Naive thymus-derived CD4-positive, alpha-beta T cell (primary cell): ENCODE measurements around the gene BCL11B. TPM values are rescaled to one million over a fixed set of nuclear protein-coding genes. Genes with fewer than 3 reads are reported as not detected.

Source experiments
- ATAC-seq: fragments of 150-1000 bp; cut with Tn5 transposase; 2 replicates; pipeline ENCODE4 v1.10.0; 2021; ENCODE audit warnings: mild to moderate bottlenecking, moderate library complexity
- CTCF ChIA-PET: fragments of 350-600 bp; sonication (Branson Sonifier 250); formaldehyde crosslinking; loops from one replicate; lab custom pipeline; 2021; ENCODE audit warnings: antibody characterized with exemption; lab: Charles Lee
- POLR2A ChIA-PET: fragments of 350-600 bp; sonication (Branson Sonifier 250); formaldehyde crosslinking; loops from one replicate; lab custom pipeline; 2021; ENCODE audit warnings: antibody characterized with exemption, inconsistent platforms; lab: Charles Lee
- DNase-seq, 9 donors: peaks; one replicate each; pipeline versions ENCODE4 v3.0.0 to v3.0.0-alpha.2; 2020 to 2022; ENCODE audit warnings: mixed read lengths in 1 of 9
- H3K27ac ChIP-seq: one replicate; pipeline ENCODE4 v1.7.0; 2013; ENCODE audit warnings: mild to moderate bottlenecking, low read depth, low read length, moderate library complexity
- H3K27me3 ChIP-seq, 2 donors: one replicate each; pipeline ENCODE4 v1.7.0; 2013; ENCODE audit warnings: low read length in 2 of 2, mild to moderate bottlenecking in 2 of 2, moderate library complexity in 2 of 2; ENCODE audit not compliant: control insufficient read depth in 2 of 2, insufficient read depth in 2 of 2
- H3K36me3 ChIP-seq, 3 experiments: 1 replicate in 2 of 3; 2 replicates in 1 of 3; pipeline ENCODE4 v1.7.0; 2013; ENCODE audit warnings: low read length in 3 of 3, mild to moderate bottlenecking in 3 of 3, moderate library complexity in 1 of 3; ENCODE audit not compliant: insufficient read depth in 3 of 3, control insufficient read depth in 2 of 3
- H3K4me1 ChIP-seq, 2 donors: one replicate each; pipeline ENCODE4 v1.7.0; 2013; ENCODE audit warnings: low read length in 2 of 2, mild to moderate bottlenecking in 2 of 2, moderate library complexity in 1 of 2; ENCODE audit not compliant: control insufficient read depth in 2 of 2, insufficient read depth in 2 of 2
- H3K4me3 ChIP-seq: 2 replicates; pipeline ENCODE4 v1.7.0; 2013; ENCODE audit warnings: mild to moderate bottlenecking, low read length
- H3K9me3 ChIP-seq, 3 experiments: 1 replicate in 2 of 3; 2 replicates in 1 of 3; pipeline ENCODE4 v1.7.0; 2013; ENCODE audit warnings: low read length in 3 of 3; ENCODE audit not compliant: control insufficient read depth in 2 of 3
- H3K27ac Mint-ChIP-seq, 9 donors: one replicate each; pipeline ENCODE4 v1.8.0; 2020 to 2022; ENCODE audit warnings: mixed read lengths in 9 of 9, mild to moderate bottlenecking in 8 of 9, moderate library complexity in 5 of 9, inconsistent platforms in 2 of 9
- H3K27me3 Mint-ChIP-seq, 5 donors: one replicate each; pipeline ENCODE4 v1.8.0; 2021 to 2022; ENCODE audit warnings: mixed read lengths in 5 of 5, mild to moderate bottlenecking in 1 of 5
- H3K36me3 Mint-ChIP-seq, 5 donors: one replicate each; pipeline ENCODE4 v1.8.0; 2020 to 2022; ENCODE audit warnings: mixed read lengths in 5 of 5, mild to moderate bottlenecking in 3 of 5, inconsistent platforms in 1 of 5
- H3K4me1 Mint-ChIP-seq, 7 donors: one replicate each; pipeline ENCODE4 v1.8.0; 2020 to 2022; ENCODE audit warnings: mixed read lengths in 7 of 7, mild to moderate bottlenecking in 3 of 7, inconsistent platforms in 1 of 7
- H3K4me3 Mint-ChIP-seq, 10 donors: one replicate each; pipeline ENCODE4 v1.8.0; 2020 to 2022; ENCODE audit warnings: mild to moderate bottlenecking in 10 of 10, mixed read lengths in 10 of 10, moderate library complexity in 6 of 10, inconsistent platforms in 2 of 10
- H3K9me3 Mint-ChIP-seq, 11 donors: one replicate each; pipeline ENCODE4 v1.8.0; 2020 to 2022; ENCODE audit warnings: mixed read lengths in 11 of 11, mild to moderate bottlenecking in 4 of 11, inconsistent platforms in 1 of 11, moderate library complexity in 1 of 11
- intact Hi-C, 2 donors: fragments of 100-400 bp; cut with micrococcal nuclease; formaldehyde crosslinking; loops; one replicate each; pipeline ENCODE4 v1.15.1; 2023
- polyA plus RNA-seq, 2 donors: library from polyadenylated mRNA; unstranded; fragments of 300-500 nt; fragmentation: Illumina TruSeq; gene quantifications; one replicate each; pipeline ENCODE4 v1.2.3, GENCODE V29; 2021
- total RNA-seq, 6 experiments: library from RNA in 5 of 6; stranded (reverse) in 5 of 6; gene quantifications; 1 replicate in 5 of 6; 2 replicates in 1 of 6; pipeline ENCODE4 v1.2.3 and lab custom pipeline; 2021 to 2026

BCL11B gene
- total and polyA plus RNA-seq, 7 experiments from 2014 or later, result 10.9 to 269 (median 145) TPM

- ChIA-PET POLR2A (interaction anchor here (1.0 to 69.0 kb wide), 5 partner anchors 9 to 66 kb away, joined by 4 to 2458 read pairs (median 11); partner anchors contain the start of gene BCL11B), CTCF (interaction anchor here (0.7 to 1.1 kb wide), 3 partner anchors 18 to 1019 kb away, joined by 3 read pairs; no protein-coding TSS in a partner anchor)
- Histone ChIP-seq H3K9me3 (no peaks in the 10 kb centered on the region), H3K36me3 (peaks cover 10 to 82% (median 13%) of the 10 kb centered on the region in 3 experiments), H3K4me3 (peak overlapping the region; percentile 1), H3K4me1 (peaks cover 88 to 100% of the 10 kb centered on the region in 2 donors), H3K27me3 (no peaks in the 10 kb centered on the region), H3K27ac (peak overlapping the region; percentile 85)
- DNase-seq, result no peak
- ATAC-seq, result no peak
- Mint-ChIP-seq H3K9me3 (peaks cover 0 to 11% (median 0%) of the 10 kb centered on the region in 11 donors), H3K36me3 (peaks cover 0 to 50% (median 27%) of the 10 kb centered on the region in 5 donors), H3K27ac (peak overlapping the region in 8 of 9 donors; percentile 92 to 100 (median 98)), H3K4me1 (peaks cover 71 to 100% (median 99%) of the 10 kb centered on the region in 7 donors), H3K4me3 (peak overlapping the region; percentile 55 to 94 (median 88)), H3K27me3 (no peaks in the 10 kb centered on the region)
- intact Hi-C loops, result loop anchor here in 1 of 2 donors (1.0 kb wide), 1 partner anchor 9 kb away; no protein-coding TSS in a partner anchor
Measured at GRCh38 chr14:99200654-99201005, 71.4 kb downstream of the BCL11B start.

- peak overlapping the region; percentile 65 to 100 (median 98) for H3K27ac Mint-ChIP-seq
- no peak overlapping the region for H3K4me3 ChIP-seq
- intact Hi-C loops, result loop anchor here (1.0 to 10.0 kb wide), 3 partner anchors 9 to 975 kb away; no protein-coding TSS in a partner anchor
- no peaks in the 10 kb centered on the region for H3K27me3 ChIP-seq
- peaks cover 0 to 52% (median 27%) of the 10 kb centered on the region in 5 donors for H3K36me3 Mint-ChIP-seq
- H3K27me3 Mint-ChIP-seq, result no peaks in the 10 kb centered on the region
- H3K4me3 Mint-ChIP-seq, result peak overlapping the region; percentile 26 to 94 (median 88)
- H3K9me3 ChIP-seq, result no peaks in the 10 kb centered on the region
- peak overlapping the region; percentile 85 for H3K27ac ChIP-seq
- ChIA-PET POLR2A (interaction anchor here (0.6 to 69.0 kb wide), 7 partner anchors 8 to 489 kb away, joined by 4 to 2458 read pairs (median 6); partner anchors contain the start of gene BCL11B), CTCF (interaction anchor here (0.6 to 1.0 kb wide), 5 partner anchors 9 to 1019 kb away, joined by 3 to 8 read pairs (median 4); no protein-coding TSS in a partner anchor)
- peaks cover 88 to 100% of the 10 kb centered on the region in 2 donors for H3K4me1 ChIP-seq
- ATAC-seq (no peak), DNase-seq (no peak)
- peaks cover 10 to 82% (median 14%) of the 10 kb centered on the region in 3 experiments for H3K36me3 ChIP-seq
- peaks cover 0 to 11% (median 0%) of the 10 kb centered on the region in 11 donors for H3K9me3 Mint-ChIP-seq
- peaks cover 71 to 100% (median 99%) of the 10 kb centered on the region in 7 donors for H3K4me1 Mint-ChIP-seq
Measured at GRCh38 chr14:99199846-99200653, 71.9 kb downstream of the BCL11B start.

- peaks cover 6 to 85% (median 22%) of the 10 kb centered on the region in 3 experiments for H3K36me3 ChIP-seq
- Mint-ChIP-seq H3K27ac (peak overlapping the region; percentile 82 to 100 (median 98)), H3K4me3 (peak overlapping the region; percentile 67 to 94 (median 86)), H3K4me1 (peaks cover 69 to 100% (median 99%) of the 10 kb centered on the region in 7 donors), H3K36me3 (peaks cover 0 to 46% (median 25%) of the 10 kb centered on the region in 5 donors), H3K9me3 (peaks cover 0 to 11% (median 0%) of the 10 kb centered on the region in 11 donors), H3K27me3 (no peaks in the 10 kb centered on the region)
- intact Hi-C loops, result loop anchor here (1.0 to 10.0 kb wide), 3 partner anchors 7 to 974 kb away; no protein-coding TSS in a partner anchor
- H3K27ac ChIP-seq, result peak overlapping the region; percentile 85
- no peaks in the 10 kb centered on the region for H3K27me3 ChIP-seq
- H3K4me1 ChIP-seq, result peaks cover 87 to 100% of the 10 kb centered on the region in 2 donors
- ChIA-PET CTCF (interaction anchor here (1.4 kb wide), 1 partner anchor 72 kb away, joined by 3 read pairs; the partner anchor contains the start of gene BCL11B), POLR2A (interaction anchor here (1.0 to 69.0 kb wide), 4 partner anchors 11 to 1057 kb away, joined by 3 to 2458 read pairs (median 204); partner anchors contain the start of gene BCL11B)
- peak overlapping the region; percentile 0 for H3K4me3 ChIP-seq
- H3K9me3 ChIP-seq, result no peaks in the 10 kb centered on the region
- ATAC-seq, result no peak
- no peak for DNase-seq
Measured at GRCh38 chr14:99198746-99199502, 73.1 kb downstream of the BCL11B start.

GRCh38 chr14:99196310-99196650 is 75.7 kb downstream of the BCL11B start:
- Mint-ChIP-seq H3K36me3 (peaks cover 0 to 47% (median 29%) of the 10 kb centered on the region in 5 donors), H3K27ac (peak overlapping the region; percentile 93 to 100 (median 98)), H3K4me3 (peak overlapping the region; percentile 25 to 94 (median 88)), H3K9me3 (peaks cover 0 to 6% (median 0%) of the 10 kb centered on the region in 11 donors), H3K4me1 (peaks cover 58 to 100% (median 96%) of the 10 kb centered on the region in 7 donors), H3K27me3 (no peaks in the 10 kb centered on the region)
- intact Hi-C loops, result loop anchor here in 1 of 2 donors (10.0 kb wide), 1 partner anchor 971 kb away; no protein-coding TSS in a partner anchor
- Histone ChIP-seq H3K27ac (peak overlapping the region; percentile 85), H3K9me3 (no peaks in the 10 kb centered on the region), H3K36me3 (peaks cover 6 to 64% (median 22%) of the 10 kb centered on the region in 3 experiments), H3K27me3 (no peaks in the 10 kb centered on the region), H3K4me1 (peaks cover 82 to 91% of the 10 kb centered on the region in 2 donors), H3K4me3 (no peak overlapping the region)
- ChIA-PET CTCF (interaction anchor here (0.5 to 2.7 kb wide), 6 partner anchors 34 to 1059 kb away, joined by 3 to 10 read pairs (median 3); no protein-coding TSS in a partner anchor), POLR2A (interaction anchor here (1.1 to 69.0 kb wide), 6 partner anchors 7 to 1205 kb away, joined by 3 to 2458 read pairs (median 9); partner anchors contain the start of gene BCL11B)
- ATAC-seq (no peak), DNase-seq (no peak)

GRCh38 chr14:99195602-99196309 is 76.2 kb downstream of the BCL11B start:
- H3K27ac Mint-ChIP-seq, result peak overlapping the region; percentile 93 to 100 (median 98)
- POLR2A ChIA-PET, result interaction anchor here (1.1 to 69.0 kb wide), 7 partner anchors 8 to 1205 kb away, joined by 3 to 2458 read pairs (median 8); partner anchors contain the start of gene BCL11B
- Histone ChIP-seq H3K36me3 (peaks cover 6 to 59% (median 22%) of the 10 kb centered on the region in 3 experiments), H3K9me3 (no peaks in the 10 kb centered on the region), H3K4me3 (no peak overlapping the region), H3K27me3 (no peaks in the 10 kb centered on the region), H3K4me1 (peaks cover 83 to 91% of the 10 kb centered on the region in 2 donors), H3K27ac (peak overlapping the region; percentile 85)
- intact Hi-C loops, result loop anchor here in 1 of 2 donors (10.0 kb wide), 1 partner anchor 971 kb away; no protein-coding TSS in a partner anchor
- CTCF ChIA-PET, result interaction anchor here (0.5 to 2.7 kb wide), 7 partner anchors 19 to 1058 kb away, joined by 3 to 10 read pairs (median 3); no protein-coding TSS in a partner anchor
- H3K4me1 Mint-ChIP-seq, result peaks cover 56 to 100% (median 96%) of the 10 kb centered on the region in 7 donors
- H3K9me3 Mint-ChIP-seq, result peaks cover 0 to 6% (median 0%) of the 10 kb centered on the region in 11 donors
- H3K4me3 Mint-ChIP-seq, result peak overlapping the region; percentile 52 to 94 (median 90)
- peaks cover 0 to 47% (median 31%) of the 10 kb centered on the region in 5 donors for H3K36me3 Mint-ChIP-seq
- H3K27me3 Mint-ChIP-seq, result no peaks in the 10 kb centered on the region
- DNase-seq (no peak), ATAC-seq (no peak)
